T47D (cell line): ENCODE results near the gene GSTO2.

Source experiments
- DNase-seq, 2 experiments: peaks; one replicate each; pipeline versions ENCODE4 v3.0.0 to v3.0.0-alpha.2; 2011 to 2012; ENCODE audit warnings: low read depth in 1 of 2, low spot score in 1 of 2
- JUND ChIP-seq: IDR thresholded peaks from 2 replicates; pipeline ENCODE4 v1.6.1; 2012; ENCODE audit warnings: low read depth
- in situ Hi-C: cut with HindIII; loops from 2 replicates; pipeline ENCODE4 v1.10.0; 2016; ENCODE audit warnings: low sequenced_read_pairs, low pct_unique_long_range_greater_than_20kb

GSTO2 gene

DNA sequence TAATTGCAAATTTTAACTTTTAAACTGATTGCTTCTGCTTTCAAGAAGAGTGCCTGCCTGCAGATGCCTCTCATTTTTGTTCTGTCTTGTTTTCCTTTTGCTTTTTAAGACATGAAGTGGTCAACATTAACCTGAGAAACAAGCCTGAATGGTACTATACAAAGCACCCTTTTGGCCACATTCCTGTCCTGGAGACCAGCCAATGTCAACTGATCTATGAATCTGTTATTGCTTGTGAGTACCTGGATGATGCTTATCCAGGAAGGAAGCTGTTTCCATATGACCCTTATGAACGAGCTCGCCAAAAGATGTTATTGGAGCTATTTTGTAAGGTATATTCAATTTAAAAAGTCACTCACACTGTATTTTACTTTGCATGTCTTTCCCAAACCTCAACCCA, 8.8 kb downstream of the GSTO2 start:
- TF ChIP-seq JUND = no peak
- in situ Hi-C loops = no loop called here
- DNase-seq = peak in 1 of 2 experiments; percentile 45

DNA sequence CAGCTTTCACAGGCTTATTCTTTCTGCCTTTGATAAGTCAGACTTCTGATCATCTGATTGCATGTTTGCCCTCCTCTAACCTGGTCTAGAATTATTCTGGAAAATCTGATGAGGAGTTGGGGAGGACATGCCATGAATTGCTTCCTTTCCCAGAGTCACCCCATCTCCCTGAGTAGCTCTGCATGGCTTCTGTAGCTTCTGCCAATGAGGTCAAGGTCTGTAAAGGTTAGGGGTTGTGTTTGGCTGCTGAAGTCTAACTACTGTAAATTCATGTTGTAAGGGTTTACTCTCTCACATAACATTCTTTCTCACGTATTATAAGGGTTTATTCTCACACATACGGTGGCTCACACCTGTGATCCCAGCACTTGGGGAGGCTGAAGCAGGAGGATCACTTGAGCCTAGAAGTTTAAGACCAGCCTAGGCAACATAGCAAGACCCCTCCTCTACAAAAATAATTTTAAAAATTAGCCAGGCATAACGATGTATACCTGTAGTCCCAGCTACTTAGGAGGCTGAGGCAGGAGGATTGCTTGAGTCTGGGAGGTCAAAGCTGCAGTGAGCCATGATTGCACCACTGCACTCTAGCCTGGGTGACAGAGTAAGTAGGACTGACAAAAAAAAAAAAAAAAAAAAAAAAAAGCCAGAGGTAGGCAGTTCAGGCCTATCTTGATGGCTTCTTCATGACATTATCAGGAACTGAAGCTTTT, 10.7 kb downstream of the GSTO2 start:
- no peak for TF ChIP-seq JUND
- in situ Hi-C loops = no loop called here
- no peak for DNase-seq

DNA sequence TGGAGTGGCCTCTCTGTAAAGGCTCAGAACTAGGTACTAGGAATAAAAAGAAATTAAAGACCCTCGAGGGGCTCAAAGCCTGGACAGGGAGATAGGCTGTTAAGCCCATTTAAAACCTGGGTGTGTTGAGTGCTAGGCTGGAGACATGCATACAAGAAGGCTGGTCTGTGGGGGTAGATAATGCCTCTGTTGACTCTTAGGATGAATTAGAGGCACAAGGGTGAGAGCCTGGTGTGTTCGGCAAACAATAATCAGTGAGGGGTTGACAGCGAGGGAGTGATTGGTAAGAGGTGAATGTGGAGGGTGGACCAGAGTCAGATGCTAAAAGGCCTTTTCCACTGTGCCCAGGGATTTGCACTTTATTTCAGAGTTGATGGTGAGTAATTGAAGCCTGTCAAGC, 12.7 kb downstream of the GSTO2 start:
- DNase-seq = no peak
- no peak for TF ChIP-seq JUND
- in situ Hi-C loops = no loop called here

DNA sequence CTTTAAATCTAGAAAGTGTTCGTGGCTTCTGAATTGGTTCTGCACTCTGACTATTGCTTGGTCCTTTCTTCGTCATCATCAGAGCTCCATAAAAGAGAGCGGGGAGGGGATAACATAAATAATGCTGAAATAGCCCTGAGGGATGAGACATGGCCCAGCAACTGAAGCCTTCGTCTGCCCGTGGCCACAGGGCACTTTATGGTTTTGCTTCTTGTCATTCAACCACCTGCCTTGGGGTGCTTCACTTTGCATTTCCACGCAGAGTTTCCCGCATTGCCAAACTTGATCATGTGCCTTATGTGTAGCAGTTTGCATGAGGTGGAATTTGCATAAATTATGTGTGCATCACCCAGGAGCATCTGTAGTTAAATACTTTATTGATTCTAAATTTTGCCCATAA, 15.9 kb downstream of the GSTO2 start:
- TF ChIP-seq JUND = no peak
- DNase-seq = no peak
- in situ Hi-C loops = no loop called here

DNA sequence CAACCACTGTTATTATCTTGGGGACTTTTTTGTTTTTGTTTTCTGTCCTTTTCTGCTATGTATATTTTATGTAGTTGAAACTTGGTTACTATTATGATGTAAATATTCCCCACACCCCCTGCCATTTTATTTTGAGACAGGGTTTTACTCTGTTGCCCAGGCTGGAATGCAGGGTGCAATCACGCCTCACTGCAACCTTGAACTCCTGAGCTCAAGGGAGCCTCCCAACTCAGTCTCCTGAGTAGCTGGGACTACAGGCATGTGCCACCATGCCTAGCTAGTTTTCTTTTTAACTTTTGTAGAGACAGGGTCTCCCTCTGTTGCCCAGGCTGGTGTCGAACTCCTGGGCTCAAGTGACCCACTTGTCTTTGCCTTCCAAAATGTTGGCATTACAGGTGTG, 18.0 kb downstream of the GSTO2 start:
- DNase-seq = no peak
- TF ChIP-seq JUND = no peak
- in situ Hi-C loops = no loop called here

DNA sequence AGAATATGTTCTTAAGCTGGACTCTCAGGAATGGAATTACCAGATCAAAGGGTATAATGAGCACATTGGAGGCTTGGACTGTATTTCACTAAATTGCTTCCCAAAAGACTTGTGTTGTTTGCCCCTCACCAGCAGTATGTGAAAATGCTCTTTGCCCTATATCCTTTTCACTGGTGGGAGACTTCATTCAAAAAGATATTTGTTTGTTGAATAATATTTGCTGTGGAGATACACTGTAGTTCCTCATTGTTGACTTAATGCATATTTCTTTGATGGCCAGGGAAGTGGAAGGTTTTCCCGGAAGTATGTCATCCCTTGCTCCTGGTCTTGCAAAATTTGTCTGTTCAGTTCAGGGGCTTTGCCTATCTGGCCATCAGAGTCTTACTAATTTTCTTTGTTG, 19.4 kb downstream of the GSTO2 start:
- no peak for TF ChIP-seq JUND
- in situ Hi-C loops = no loop called here
- DNase-seq = peak in 1 of 2 experiments; percentile 48

DNA sequence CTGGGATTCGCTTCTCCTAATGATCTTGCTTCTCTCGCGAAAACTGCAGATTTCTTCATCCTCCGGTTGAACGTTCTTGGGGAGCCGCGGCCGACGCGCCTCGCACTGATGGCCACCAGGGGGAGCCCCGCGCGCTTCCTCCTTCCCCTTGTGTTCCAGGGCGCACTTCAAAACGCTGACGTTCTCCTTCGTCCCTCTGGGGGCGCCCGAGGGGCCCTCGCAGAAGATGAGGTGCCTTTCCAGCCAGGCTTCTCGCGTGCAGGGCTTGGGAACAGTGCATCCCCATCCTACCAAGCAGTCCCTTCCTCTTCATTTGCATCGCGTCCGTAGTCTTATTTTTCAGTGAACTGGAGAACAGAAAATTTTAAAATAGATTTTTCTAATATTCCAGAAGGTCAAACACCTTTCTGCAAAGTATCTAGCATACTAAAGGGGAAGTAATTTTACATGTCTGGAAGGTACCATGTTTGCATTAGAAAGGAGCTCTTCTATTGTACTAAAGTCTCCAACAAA, 22.5 kb downstream of the GSTO2 start:
- DNase-seq = peak; percentile 56 to 86
- TF ChIP-seq JUND = no peak
- in situ Hi-C loops = no loop called here

DNA sequence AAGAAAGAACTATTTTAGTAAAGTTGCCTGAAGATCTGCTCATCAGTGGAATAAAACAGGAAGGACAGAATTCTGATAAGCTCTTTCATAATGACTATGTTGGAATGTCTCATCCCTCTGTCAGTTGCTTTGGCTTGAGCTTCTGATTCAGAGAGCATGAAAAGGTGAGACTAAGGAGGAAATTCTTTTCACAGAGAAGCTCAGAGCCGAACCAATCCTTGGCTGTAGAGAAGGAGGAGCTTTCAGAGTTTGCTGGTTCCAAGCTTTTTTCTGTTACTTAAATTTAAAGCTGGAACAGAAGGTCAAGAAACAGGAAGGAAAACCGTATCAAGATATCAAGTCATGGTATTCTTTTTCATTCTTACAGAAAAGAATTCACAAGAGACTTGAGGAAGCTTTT, 24.0 kb downstream of the GSTO2 start:
- TF ChIP-seq JUND = no peak
- in situ Hi-C loops = no loop called here
- no peak for DNase-seq

DNA sequence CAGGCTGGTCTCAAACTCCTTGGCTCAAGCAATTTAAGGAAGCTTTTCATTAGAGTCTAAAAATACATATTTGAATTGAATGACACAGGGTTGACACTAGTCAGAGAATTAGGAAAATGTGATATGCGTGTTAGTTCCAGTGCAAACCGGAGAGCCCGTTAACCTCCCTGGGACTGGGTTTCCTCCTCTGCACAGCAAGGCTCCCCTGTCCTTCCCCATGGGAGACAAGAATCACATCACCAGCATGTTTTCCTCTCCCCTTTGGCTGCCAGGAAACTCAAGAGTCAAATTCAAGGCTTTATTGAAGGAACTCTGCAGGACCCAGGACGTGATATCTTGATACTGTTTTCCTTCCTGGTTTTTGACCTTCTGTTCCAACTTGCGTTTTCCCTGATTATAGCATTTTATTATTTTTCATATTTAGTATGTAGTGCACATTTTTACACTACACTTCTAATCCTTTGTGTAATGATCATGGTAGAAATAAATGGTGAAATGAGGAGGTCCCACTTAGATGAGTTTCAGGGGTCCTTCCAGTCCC, 24.9 kb downstream of the GSTO2 start:
- TF ChIP-seq JUND = no peak
- DNase-seq = no peak
- in situ Hi-C loops = no loop called here

DNA sequence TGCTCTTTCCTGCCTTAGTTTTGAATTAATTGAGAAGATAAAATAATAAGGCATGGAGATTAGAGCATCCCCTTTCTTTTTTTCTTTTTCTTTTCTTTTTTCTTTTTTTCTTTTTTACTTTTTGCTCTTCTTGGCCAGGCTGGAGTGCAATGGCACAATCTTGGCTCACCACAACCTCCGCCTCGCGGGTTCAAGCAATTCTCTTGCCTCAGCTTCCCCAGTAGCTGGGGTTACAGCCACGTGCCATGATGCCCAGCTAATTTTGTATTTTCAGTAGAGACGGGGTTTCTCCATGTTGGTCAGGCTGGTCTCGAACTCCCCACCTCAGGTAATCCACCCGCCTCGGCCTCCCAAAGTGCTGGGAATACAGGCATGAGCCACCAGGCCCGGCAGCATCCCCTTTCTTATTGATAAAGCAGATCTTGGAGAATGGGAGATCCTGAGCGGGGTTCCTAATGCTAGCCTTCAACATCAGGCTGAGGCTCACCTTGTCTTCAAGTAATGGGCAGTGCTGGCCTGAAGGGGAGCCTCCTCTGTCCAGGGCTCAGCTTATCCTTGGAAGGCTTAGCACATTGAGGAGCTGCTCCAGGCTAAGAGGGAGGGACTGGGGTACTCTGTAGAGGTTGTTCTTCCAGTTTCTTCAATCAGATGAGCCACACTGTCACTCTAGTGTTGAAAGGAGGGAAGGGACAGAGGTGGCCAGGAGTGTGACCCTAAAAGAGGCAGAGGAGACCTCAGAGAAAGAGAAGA, 27.9 kb downstream of the GSTO2 start:
- no peak for DNase-seq
- in situ Hi-C loops = no loop called here
- no peak for TF ChIP-seq JUND

DNA sequence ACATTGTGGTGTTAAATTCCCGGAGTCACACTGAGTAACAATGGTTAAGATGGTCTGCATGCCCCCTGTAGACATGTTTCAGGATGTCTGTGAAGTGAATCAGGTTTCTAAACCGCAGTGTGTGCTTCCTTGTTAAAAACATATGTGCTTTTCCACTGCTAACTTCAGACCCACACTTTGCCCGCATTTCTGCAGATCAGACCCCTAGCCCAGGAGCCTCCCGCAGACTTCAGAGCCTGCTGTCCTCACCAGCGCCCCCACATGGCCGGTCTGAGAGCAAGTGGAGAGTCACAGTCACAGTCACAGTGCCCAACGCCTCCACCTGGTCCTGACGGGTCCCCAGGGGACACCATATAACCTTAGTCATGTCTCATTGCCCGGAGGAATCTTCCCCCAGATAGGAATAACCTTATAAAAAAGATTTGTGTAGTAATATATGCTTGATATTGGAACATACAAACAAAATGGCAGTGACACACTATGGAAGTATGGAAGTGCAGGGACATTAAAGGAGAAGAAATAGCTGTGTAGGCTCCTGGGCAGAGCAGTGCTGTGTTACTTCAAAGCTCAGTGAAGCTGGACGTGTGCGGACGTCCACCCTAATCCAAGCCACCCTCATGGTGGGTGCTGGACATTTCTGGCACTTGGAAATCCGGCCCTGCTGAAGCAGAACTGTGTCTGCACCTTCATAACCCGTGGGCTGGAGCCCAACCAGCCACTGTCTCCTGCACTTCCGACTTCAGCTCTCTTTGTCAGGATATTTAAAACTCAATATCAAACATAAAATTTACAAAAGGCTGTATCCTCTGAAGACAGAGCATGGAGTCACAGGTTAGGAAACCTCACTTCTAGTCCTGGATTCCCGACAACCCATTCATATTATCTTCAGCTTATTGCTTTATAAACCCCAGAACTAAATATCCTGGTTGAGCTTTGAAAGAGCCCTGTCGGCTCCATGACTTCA, 29.0 kb downstream of the GSTO2 start:
- no peak for TF ChIP-seq JUND
- DNase-seq = peak in 1 of 2 experiments; percentile 6
- in situ Hi-C loops = no loop called here
